Natural killer cell (primary cell): ENCODE results near the gene TTC7B. TPM values are rescaled to one million over a fixed set of nuclear protein-coding genes. Genes with fewer than 3 reads are reported as not detected.
"Not testable (repeated sequence)": the region's sequence is repeated elsewhere in the genome, so short reads cannot be mapped to it uniquely, and the experiment has no call there.

Experiments
- ATAC-seq, 3 donors: fragments of 150-1000 bp in 2 of 3; fragments of 200-7000 bp in 1 of 3; cut with Tn5 transposase; 1 replicate in 1 of 3; 2 replicates in 2 of 3; pipeline ENCODE4 v1.10.0; 2021; ENCODE audit warnings: mild to moderate bottlenecking in 2 of 3, moderate library complexity in 2 of 3
- DNase-seq, 2 donors: peaks; one replicate each; pipeline versions ENCODE4 v3.0.0 to v3.0.0-alpha.2; 2013 to 2021; ENCODE audit warnings: mixed read lengths in 1 of 2
- H3K27ac ChIP-seq: one replicate; pipeline ENCODE4 v1.5.1; 2013; ENCODE audit warnings: mild to moderate bottlenecking, low read length
- H3K27me3 ChIP-seq: one replicate; pipeline ENCODE4 v1.6.1; 2013; ENCODE audit warnings: low read length; ENCODE audit not compliant: control insufficient read depth, insufficient read depth
- H3K36me3 ChIP-seq: one replicate; pipeline ENCODE4 v1.6.1; 2013; ENCODE audit warnings: low read length; ENCODE audit not compliant: control insufficient read depth, insufficient read depth
- H3K4me1 ChIP-seq: one replicate; pipeline ENCODE4 v1.6.1; 2013; ENCODE audit warnings: low read length; ENCODE audit not compliant: control insufficient read depth, insufficient read depth
- H3K4me3 ChIP-seq: one replicate; pipeline ENCODE4 v1.5.1; 2013; ENCODE audit warnings: low read length
- H3K9me3 ChIP-seq: one replicate; pipeline ENCODE4 v1.6.1; 2013; ENCODE audit warnings: low read length; ENCODE audit not compliant: control insufficient read depth, insufficient read depth
- H3K27ac Mint-ChIP-seq, 2 donors: one replicate each; pipeline ENCODE4 v1.8.0; 2022; ENCODE audit warnings: mild to moderate bottlenecking in 2 of 2, mixed read lengths in 2 of 2, moderate library complexity in 1 of 2
- H3K27me3 Mint-ChIP-seq, 2 donors: one replicate each; pipeline ENCODE4 v1.8.0; 2022; ENCODE audit warnings: low read depth in 2 of 2, mixed read lengths in 2 of 2
- H3K36me3 Mint-ChIP-seq: one replicate; pipeline ENCODE4 v1.8.0; 2022; ENCODE audit warnings: mixed read lengths
- H3K4me1 Mint-ChIP-seq, 2 donors: one replicate each; pipeline ENCODE4 v1.8.0; 2022; ENCODE audit warnings: mixed read lengths in 2 of 2
- H3K4me3 Mint-ChIP-seq: one replicate; pipeline ENCODE4 v1.8.0; 2022; ENCODE audit warnings: mild to moderate bottlenecking, moderate library complexity, mixed read lengths
- H3K9me3 Mint-ChIP-seq, 2 donors: one replicate each; pipeline ENCODE4 v1.8.0; 2022; ENCODE audit warnings: mixed read lengths in 2 of 2
- WGBS: methylation state at CpG from one replicate; pipeline ENCODE4 v1.1.7; 2013; ENCODE audit warnings: missing lambda C conversion rate; ENCODE audit not compliant: insufficient coverage; 5-methylcytosine and 5-hydroxymethylcytosine counted together
- intact Hi-C: fragments of 100-400 bp; cut with micrococcal nuclease; formaldehyde crosslinking; loops from one replicate; pipeline ENCODE4 v1.14.2; 2022
- total RNA-seq, 4 donors: library from RNA; stranded (reverse); fragments of 120-200 nt in 1 of 4; gene quantifications; one replicate each; pipeline versions ENCODE4 v1.2.3 to v1.2.4, GENCODE V29; 2013 to 2022
- TF ChIP-seq, protein P1 (sequence below): fragments of 200-600 bp; IDR thresholded peaks from one replicate; pipeline ENCODE4 v1.8.0; 2022; ENCODE audit warnings: antibody characterized with exemption

TTC7B gene
- total RNA-seq, 3 donors from 2014 or later (not counting 1 experiment from before 2014, with no cell fraction given) = 1.7 to 17.2 (median 5.9) TPM

DNA sequence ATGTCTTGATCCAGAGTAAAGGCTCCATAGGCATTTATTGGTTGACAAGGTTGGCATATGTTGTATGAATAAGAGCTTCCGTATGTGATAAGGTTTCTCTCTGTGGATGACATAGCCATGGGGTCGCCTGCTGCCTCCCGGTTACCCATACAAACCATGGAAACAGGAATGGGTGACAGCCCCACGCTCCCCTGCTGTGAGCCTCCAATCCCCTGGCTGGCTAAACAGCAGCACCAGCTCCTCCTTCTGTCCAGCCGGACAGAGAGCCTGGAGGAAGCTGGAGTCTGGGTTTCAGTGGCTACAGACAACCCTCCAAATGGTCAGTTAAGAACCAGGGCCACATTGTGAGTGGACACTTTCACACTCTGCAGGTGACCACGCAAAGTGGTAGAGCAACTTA is 288.3 kb downstream of the TTC7B start:
- Histone ChIP-seq H3K9me3 (no peaks in the 10 kb centered on the region), H3K4me1 (no peaks in the 10 kb centered on the region), H3K27ac (no peak overlapping the region), H3K36me3 (no peaks in the 10 kb centered on the region), H3K4me3 (no peak overlapping the region), H3K27me3 (no peaks in the 10 kb centered on the region)
- no peak for DNase-seq
- TF ChIP-seq, protein P1, sequence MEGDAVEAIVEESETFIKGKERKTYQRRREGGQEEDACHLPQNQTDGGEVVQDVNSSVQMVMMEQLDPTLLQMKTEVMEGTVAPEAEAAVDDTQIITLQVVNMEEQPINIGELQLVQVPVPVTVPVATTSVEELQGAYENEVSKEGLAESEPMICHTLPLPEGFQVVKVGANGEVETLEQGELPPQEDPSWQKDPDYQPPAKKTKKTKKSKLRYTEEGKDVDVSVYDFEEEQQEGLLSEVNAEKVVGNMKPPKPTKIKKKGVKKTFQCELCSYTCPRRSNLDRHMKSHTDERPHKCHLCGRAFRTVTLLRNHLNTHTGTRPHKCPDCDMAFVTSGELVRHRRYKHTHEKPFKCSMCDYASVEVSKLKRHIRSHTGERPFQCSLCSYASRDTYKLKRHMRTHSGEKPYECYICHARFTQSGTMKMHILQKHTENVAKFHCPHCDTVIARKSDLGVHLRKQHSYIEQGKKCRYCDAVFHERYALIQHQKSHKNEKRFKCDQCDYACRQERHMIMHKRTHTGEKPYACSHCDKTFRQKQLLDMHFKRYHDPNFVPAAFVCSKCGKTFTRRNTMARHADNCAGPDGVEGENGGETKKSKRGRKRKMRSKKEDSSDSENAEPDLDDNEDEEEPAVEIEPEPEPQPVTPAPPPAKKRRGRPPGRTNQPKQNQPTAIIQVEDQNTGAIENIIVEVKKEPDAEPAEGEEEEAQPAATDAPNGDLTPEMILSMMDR = no peak
- Mint-ChIP-seq H3K4me3 (no peak overlapping the region), H3K27me3 (peaks cover 0 to 7% of the 10 kb centered on the region in 2 donors), H3K4me1 (no peaks in the 10 kb centered on the region), H3K9me3 (no peaks in the 10 kb centered on the region), H3K36me3 (no peaks in the 10 kb centered on the region), H3K27ac (no peak overlapping the region)
- WGBS = 87% methylated on average over 6 of the region's 6 CpGs
- no peak for ATAC-seq
- intact Hi-C loops = no loop called here

DNA sequence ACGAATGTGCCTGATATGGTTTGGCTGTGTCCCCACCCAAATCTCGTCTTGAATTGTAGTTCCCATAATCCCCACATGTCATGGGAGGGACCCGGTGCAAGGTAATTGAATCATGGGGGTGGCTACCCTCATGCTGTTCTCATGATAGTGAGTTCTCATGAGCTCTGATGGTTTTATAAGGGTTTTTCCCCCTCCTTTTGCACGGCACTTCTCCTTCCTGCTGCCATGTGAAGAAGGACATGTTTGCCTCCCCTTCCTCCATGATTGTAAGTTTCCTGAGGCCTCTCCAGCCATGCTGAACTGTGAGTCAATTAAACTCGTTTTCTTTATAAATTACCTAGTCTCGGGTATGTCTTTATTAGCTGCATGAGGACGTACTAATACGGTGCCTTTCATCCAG is 289.7 kb downstream of the TTC7B start:
- H3K4me3 ChIP-seq, ATAC-seq, H3K27me3 ChIP-seq, H3K4me3 Mint-ChIP-seq, H3K27ac Mint-ChIP-seq, DNase-seq, intact Hi-C loops, H3K36me3 ChIP-seq, H3K4me1 Mint-ChIP-seq, H3K36me3 Mint-ChIP-seq, H3K27me3 Mint-ChIP-seq, H3K27ac ChIP-seq, H3K4me1 ChIP-seq, H3K9me3 Mint-ChIP-seq, H3K9me3 ChIP-seq: not testable (repeated sequence)
- 79% methylated on average over 7 of the region's 8 CpGs for WGBS

DNA sequence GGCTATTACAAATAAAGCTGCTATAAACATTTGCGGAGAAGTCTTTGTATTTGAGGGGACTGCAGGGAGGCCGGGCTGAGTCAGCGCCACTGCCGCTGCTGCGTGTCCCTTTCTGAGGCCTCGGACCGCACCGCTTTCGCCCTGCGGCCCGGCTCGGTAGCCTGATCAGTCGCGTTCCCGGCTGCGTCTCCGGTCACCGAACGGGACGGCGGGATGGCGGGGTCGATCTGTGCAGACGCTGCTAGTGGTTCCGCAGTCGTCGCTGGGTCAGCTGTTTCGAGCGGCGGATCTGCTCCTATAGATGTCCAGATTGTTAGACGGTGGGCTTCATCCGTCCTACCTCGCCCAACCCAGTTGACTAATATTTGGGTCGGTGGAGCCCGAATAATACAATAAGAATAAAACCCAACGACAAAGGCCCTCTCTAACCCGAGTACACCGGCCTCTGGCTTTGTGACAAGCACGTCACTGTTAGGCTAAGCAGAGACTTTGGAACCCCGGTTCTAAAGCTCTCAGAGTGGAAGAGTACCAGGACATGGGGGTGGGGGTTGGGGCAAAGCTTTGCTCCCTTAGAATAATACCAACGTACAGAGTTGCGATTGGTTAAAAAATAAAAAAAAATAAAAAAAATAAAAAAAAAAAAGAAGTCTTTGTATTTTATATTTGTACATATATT is 290.7 kb downstream of the TTC7B start:
- H3K27ac Mint-ChIP-seq, H3K4me1 ChIP-seq, H3K9me3 ChIP-seq, H3K36me3 Mint-ChIP-seq, H3K27me3 Mint-ChIP-seq, H3K27ac ChIP-seq, H3K27me3 ChIP-seq, intact Hi-C loops, H3K4me3 Mint-ChIP-seq, H3K4me3 ChIP-seq, H3K4me1 Mint-ChIP-seq, H3K9me3 Mint-ChIP-seq, DNase-seq, H3K36me3 ChIP-seq: not testable (repeated sequence)
- ATAC-seq = peak in 2 of 3 donors; percentile 37 to 42
- WGBS = 75% methylated on average over 21 of the region's 42 CpGs

DNA sequence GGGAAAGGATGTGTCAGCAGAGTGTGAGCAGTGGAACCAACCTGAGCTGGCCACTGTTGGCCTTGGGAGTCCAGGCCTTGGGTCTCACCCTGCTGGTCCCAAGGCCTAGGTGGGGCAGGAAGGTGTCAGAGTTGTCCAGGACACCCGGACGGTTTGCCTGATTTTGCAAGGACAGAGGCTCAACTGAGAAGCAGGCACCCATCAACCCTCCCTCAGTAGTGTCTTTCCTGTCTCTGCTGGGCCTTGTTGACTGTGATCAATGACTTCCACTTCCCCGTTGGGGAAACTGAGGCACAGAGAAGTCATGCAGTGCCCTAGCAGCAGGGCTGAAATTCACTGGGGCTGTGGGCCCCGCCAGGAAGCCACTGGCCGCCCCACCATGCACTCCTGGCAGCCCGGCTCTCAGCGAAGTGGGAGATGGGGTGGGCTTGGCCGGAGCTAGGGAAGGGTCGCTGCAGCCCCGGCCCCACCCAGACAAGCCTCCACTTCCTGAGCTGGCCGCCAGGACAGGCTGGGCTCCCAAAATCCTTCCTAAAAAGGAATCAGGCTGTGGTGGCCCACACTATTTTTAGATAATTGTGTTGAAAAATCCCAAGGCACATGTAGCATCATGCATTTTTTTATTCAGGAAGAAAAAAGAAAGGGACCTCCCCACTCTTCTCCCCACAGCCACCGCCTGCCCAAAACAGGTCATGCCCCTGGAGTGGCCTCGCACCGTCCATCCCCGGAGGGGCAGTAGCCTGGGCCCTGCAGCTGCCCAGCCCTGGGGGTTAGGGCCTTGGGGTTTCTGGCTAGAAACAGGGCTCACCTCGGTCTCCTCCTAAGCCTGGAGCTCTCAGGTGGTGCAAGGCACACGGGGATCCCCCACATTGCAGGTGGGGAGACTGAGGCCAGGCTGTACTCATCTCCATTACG is 292.0 kb downstream of the TTC7B start:
- intact Hi-C loops = no loop called here
- Mint-ChIP-seq H3K4me3 (no peak overlapping the region), H3K9me3 (no peaks in the 10 kb centered on the region), H3K4me1 (no peaks in the 10 kb centered on the region), H3K27ac (no peak overlapping the region), H3K36me3 (no peaks in the 10 kb centered on the region), H3K27me3 (peaks cover 0 to 7% of the 10 kb centered on the region in 2 donors)
- Histone ChIP-seq H3K4me3 (no peak overlapping the region), H3K9me3 (no peaks in the 10 kb centered on the region), H3K27me3 (no peaks in the 10 kb centered on the region), H3K4me1 (no peaks in the 10 kb centered on the region), H3K36me3 (no peaks in the 10 kb centered on the region), H3K27ac (no peak overlapping the region)
- no peak for DNase-seq
- no peak for ATAC-seq
- WGBS = 89% methylated on average over 18 of the region's 18 CpGs
- TF ChIP-seq, protein P1 = no peak
